Small intestine (tissue), 7 donors: Measurements from ENCODE around the gene IGF1R. TPM values are rescaled to one million over a fixed set of nuclear protein-coding genes. Genes with fewer than 3 reads are reported as not detected.
A peak's percentile ranks its signal among the peaks of the same experiment; 100 is the strongest.

Experiments
- DNase-seq, 2 donors: peaks; one replicate each; pipeline versions ENCODE4 v3.0.0 to v3.0.0-alpha.2; 2013
- FAIRE-seq: peaks from 2 replicates; lab custom pipeline; 2012; peaks lifted over from hg19 to GRCh38; lab: Jason Lieb, UNC
- H3K27ac ChIP-seq, 3 donors: one replicate each; pipeline ENCODE4 v1.5.1; 2013; ENCODE audit warnings: low read length in 2 of 3, mild to moderate bottlenecking in 2 of 3, control low read depth in 1 of 3, inconsistent platforms in 1 of 3, low read depth in 1 of 3, moderate library complexity in 1 of 3
- H3K27me3 ChIP-seq, 3 donors: one replicate each; pipeline ENCODE4 v1.6.1; 2013; ENCODE audit warnings: low read length in 3 of 3, inconsistent platforms in 1 of 3; ENCODE audit not compliant: control insufficient read depth in 3 of 3, insufficient read depth in 3 of 3
- H3K36me3 ChIP-seq, 3 donors: one replicate each; pipeline ENCODE4 v1.6.1; 2013; ENCODE audit warnings: low read length in 3 of 3, inconsistent platforms in 1 of 3, low read depth in 1 of 3, mild to moderate bottlenecking in 1 of 3, moderate library complexity in 1 of 3; ENCODE audit not compliant: control insufficient read depth in 3 of 3, insufficient read depth in 2 of 3
- H3K4me1 ChIP-seq, 3 donors: one replicate each; pipeline ENCODE4 v1.6.1; 2013; ENCODE audit warnings: low read length in 2 of 3, inconsistent platforms in 1 of 3, low read depth in 1 of 3, mild to moderate bottlenecking in 1 of 3, moderate library complexity in 1 of 3; ENCODE audit not compliant: control insufficient read depth in 3 of 3, insufficient read depth in 2 of 3
- H3K4me3 ChIP-seq, 3 donors: one replicate each; pipeline ENCODE4 v1.5.1; 2013; ENCODE audit warnings: low read length in 3 of 3, control low read depth in 1 of 3, inconsistent platforms in 1 of 3, low read depth in 1 of 3, mild to moderate bottlenecking in 1 of 3, moderate library complexity in 1 of 3
- H3K9me3 ChIP-seq, 2 donors: one replicate each; pipeline ENCODE4 v1.6.1; 2013; ENCODE audit warnings: low read depth in 1 of 2, low read length in 1 of 2; ENCODE audit not compliant: control insufficient read depth in 2 of 2, insufficient read depth in 1 of 2
- WGBS, 3 donors: extraction: QIAGEN DNeasy Blood & Tissue Kit; methylation state at CpG; one replicate each; pipeline ENCODE4 v1.1.7; 2013; 5-methylcytosine and 5-hydroxymethylcytosine counted together
- polyA plus RNA-seq, 4 donors: library from polyadenylated mRNA; stranded (reverse) in 3 of 4; unstranded in 1 of 4; fragments of 200-250 nt in 3 of 4; fragments of 120-200 nt in 1 of 4; gene quantifications; one replicate each; pipeline versions ENCODE4 v1.2.1 to v1.2.3, GENCODE V29; 2013
- donor health status: healthy with polysubstance abuse.
- donor health status: control.
- donor health status: control.
- donor health status: Bipolar disorder and iron deficiency.
- donor health status: healthy.

IGF1R gene
- polyA plus RNA-seq, 4 donors: 0.54 to 27.9 (median 3.8) TPM

DNA sequence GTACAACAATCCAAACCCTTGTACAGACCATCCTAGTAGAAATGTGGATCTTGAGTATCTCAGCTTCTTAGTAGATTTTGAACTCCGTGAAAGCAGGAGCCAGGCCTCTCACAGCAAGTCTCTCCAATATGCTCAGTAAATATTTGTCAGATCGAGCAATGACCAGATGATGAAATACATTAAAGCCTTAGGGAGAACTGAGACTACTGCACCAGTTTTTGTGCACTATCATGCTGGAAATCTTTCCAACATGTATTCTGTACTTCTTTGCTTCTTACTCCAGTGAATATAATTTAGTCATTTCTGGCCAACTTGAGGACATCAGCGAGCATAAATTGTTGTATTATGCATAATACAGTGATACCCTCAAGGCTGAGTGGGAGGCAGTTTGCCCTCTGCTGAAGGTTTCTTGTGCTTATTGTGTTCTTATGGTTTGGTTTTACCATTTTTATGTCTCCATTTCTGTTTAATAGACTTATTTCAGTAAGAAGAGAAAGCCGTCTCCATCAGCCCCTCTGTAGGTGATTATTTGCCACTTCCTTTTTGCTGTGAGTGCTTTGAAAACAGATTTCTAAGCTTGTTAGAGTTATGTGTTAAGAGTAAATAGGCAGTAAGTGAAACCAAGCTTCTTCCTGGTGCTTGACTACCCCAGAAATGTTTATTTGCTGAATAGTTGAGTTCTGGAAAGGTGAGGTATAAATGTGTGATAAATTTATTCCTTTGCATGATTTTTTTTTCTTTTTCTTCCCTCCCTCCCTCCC, 212.1 kb downstream of the IGF1R start:
- FAIRE-seq (no peak), DNase-seq (no peak)
- Histone ChIP-seq H3K4me3 (no peak overlapping the region), H3K27ac (no peak overlapping the region), H3K36me3 (no peaks in the 10 kb centered on the region), H3K27me3 (no peaks in the 10 kb centered on the region), H3K4me1 (peaks cover 0 to 4% (median 0%) of the 10 kb centered on the region in 3 donors), H3K9me3 (no peaks in the 10 kb centered on the region)
- WGBS, 3 donors: 62 to 77% (median 62%) methylated on average over 4 of the region's 4 CpGs

DNA sequence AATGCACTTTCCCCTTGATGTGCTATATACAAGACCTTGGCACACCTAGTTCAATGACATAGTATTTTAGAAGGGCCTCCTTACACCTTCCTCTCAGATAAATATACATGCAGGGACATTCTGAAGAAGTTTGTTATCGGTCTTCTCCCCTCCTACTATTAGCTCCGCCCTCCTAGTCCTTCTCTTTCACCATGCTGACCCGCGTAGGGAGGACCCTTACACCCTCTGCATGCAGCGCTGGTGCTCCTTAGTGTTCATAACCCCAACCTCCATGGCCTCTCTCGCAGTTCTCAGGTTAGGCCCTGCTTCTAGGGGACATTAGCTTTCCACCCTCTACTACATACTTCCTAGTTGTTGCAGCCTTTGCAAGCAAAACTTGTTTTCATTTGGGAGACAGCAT, 212.8 kb downstream of the IGF1R start:
- Histone ChIP-seq H3K4me1 (peaks cover 0 to 4% (median 0%) of the 10 kb centered on the region in 3 donors), H3K27ac (no peak overlapping the region), H3K36me3 (no peaks in the 10 kb centered on the region), H3K4me3 (no peak overlapping the region), H3K9me3 (no peaks in the 10 kb centered on the region), H3K27me3 (no peaks in the 10 kb centered on the region)
- WGBS, 3 donors: 86 to 96% (median 90%) methylated on average over 6 of the region's 6 CpGs
- no peak for FAIRE-seq
- DNase-seq: no peak

DNA sequence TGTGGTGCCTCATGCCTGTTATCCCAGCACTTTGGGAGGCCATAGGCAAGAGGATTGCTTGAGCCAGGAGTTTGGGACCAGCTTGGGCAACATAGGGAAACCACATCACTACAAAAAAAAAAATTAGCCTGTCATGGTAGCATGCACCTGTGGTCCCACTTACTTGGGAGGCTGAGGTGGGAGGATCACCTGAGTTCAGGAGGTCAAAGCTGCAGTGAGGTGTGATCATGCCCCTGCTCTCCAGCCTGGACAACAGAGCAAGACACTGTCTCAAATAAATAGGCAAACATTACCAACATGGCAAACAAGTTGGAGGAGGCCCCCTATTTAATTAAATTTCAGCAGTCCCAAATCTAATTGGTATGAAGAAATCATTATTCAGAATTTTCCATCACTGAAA, 215.6 kb downstream of the IGF1R start:
- H3K4me3 ChIP-seq: no peak overlapping the region
- peaks cover 0 to 4% (median 0%) of the 10 kb centered on the region in 3 donors for H3K4me1 ChIP-seq
- DNase-seq (no peak), FAIRE-seq (no peak)
- H3K27me3 ChIP-seq: no peaks in the 10 kb centered on the region
- H3K36me3 ChIP-seq: no peaks in the 10 kb centered on the region
- no peaks in the 10 kb centered on the region for H3K9me3 ChIP-seq
- H3K27ac ChIP-seq: no peak overlapping the region

DNA sequence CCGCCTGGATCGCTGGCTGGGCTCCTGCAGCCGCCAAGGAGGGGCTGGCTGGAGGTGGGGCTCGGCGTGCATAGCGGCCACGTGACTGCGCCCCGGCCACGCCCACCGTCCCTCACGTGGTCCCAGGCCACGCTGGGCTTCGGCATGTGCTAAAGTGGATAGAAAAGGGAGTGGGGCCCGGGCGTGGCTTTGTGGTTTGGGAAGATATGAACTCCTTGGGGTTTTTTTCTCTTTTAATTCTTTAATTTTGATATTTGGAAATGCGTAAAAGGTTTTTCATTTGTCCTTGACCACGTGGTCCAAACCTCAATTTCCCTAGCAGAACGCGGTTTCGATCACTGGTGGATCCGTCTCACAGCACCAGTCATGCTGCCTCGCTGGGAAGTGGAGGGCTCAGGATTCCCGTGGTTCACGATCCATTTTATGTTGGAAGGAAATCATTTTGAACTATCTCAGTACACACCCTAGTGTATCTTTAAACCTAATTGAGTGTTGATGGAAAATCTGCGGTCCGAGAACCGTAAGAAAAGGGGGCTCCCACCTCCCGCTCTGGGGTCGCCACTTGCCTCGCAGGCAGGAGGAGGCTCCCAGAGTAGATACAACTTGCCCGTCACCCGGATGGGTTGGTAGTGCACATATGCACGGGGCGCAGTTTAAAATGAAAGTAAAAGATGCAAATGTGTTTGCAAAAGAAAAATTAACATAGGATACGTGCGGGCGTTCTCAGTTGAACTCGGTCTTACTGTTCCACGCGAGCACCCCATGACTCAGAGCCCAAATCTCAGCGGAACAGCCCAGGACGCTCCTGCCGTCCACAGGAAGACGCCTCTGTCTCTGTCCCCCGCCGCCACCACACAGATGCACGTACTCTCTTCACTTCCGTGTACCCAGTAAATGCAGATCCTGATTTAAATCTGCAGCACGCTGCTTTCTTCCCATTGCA, 217.3 kb downstream of the IGF1R start:
- peak; percentile 71 to 78 for DNase-seq
- H3K9me3 ChIP-seq: no peaks in the 10 kb centered on the region
- no peaks in the 10 kb centered on the region for H3K36me3 ChIP-seq
- no peak for FAIRE-seq
- H3K27ac ChIP-seq: peak overlapping the region in 2 of 3 donors; percentile 43 to 93
- no peaks in the 10 kb centered on the region for H3K27me3 ChIP-seq
- 51 to 53% (median 53%) methylated on average over 50 of the region's 50 CpGs for WGBS, 3 donors
- peak overlapping the region in 2 of 3 donors; percentile 59 to 63 for H3K4me3 ChIP-seq
- H3K4me1 ChIP-seq: peaks cover 0 to under 1% (median 0%) of the 10 kb centered on the region in 3 donors

DNA sequence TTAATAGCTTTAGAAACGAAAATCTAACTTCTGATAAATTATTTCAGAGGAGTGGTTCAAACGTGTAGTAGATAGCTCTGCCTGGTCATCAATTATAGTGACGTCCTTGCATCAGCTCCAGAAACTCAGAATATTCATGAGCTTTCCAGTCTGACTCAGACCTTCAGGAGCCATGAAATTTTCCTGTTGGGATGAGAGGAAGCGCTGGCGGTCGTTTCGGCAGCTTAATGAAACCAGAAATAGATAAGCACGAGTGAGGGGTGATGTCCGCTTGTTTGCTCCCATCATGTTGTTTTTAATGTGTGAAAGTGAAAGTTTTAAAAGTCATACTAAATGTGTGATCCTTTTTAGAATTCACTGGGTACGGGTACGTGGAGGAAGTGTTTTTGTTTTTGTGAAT, 218.2 kb downstream of the IGF1R start:
- WGBS, 3 donors: 32 to 55% (median 42%) methylated on average over 11 of the region's 11 CpGs
- Histone ChIP-seq H3K27ac (peak overlapping the region in 2 of 3 donors; percentile 43 to 52), H3K27me3 (no peaks in the 10 kb centered on the region), H3K9me3 (no peaks in the 10 kb centered on the region), H3K4me1 (no peaks in the 10 kb centered on the region), H3K36me3 (no peaks in the 10 kb centered on the region), H3K4me3 (peak overlapping the region in 1 of 3 donors; percentile 63)
- no peak for DNase-seq
- FAIRE-seq: no peak

DNA sequence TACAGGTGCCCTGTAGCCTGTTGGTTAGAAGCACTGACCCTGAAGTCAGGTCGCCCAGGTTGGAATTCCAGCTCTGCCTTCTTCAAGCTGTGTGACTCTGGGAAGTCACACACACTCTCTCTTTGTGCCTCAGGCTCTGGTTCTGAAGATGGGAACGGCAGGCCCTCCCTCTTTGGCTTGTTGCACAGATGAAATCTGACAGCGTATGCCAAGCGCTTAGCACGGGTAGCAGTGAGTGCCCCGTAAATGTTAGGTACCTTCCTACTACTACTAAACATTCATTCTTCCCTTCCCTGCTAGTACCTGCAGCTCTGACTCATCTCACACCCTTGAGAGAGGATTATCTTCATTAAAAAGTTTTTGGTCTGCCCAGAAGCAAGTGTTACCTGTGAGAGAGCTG, 220.2 kb downstream of the IGF1R start:
- Histone ChIP-seq H3K9me3 (no peaks in the 10 kb centered on the region), H3K4me1 (no peaks in the 10 kb centered on the region), H3K36me3 (no peaks in the 10 kb centered on the region), H3K27ac (no peak overlapping the region), H3K4me3 (no peak overlapping the region), H3K27me3 (no peaks in the 10 kb centered on the region)
- 76 to 87% (median 87%) methylated on average over 6 of the region's 6 CpGs for WGBS, 3 donors
- DNase-seq: no peak
- FAIRE-seq: no peak

DNA sequence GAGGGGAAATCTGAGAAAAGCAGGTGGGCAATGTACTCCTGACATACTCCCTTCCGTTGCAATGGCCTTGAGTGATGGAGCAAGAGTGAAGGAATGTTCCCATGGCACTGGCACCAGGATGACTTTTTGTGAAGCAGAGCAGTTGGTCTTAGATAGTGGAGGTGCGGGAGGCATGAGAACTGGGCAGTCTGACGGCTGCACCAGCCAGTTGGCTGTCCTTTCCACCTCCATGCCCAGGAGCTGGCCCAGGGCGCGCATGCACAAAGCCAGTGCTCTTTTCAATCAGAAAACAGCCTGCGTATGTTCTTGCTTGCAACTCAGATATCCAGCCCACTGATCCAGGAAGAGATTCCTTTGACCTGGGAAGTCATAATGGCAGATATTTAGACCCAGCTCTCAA, 222.4 kb downstream of the IGF1R start:
- no peak for FAIRE-seq
- Histone ChIP-seq H3K27ac (no peak overlapping the region), H3K4me3 (no peak overlapping the region), H3K4me1 (peaks cover 0 to 5% (median 0%) of the 10 kb centered on the region in 3 donors), H3K27me3 (no peaks in the 10 kb centered on the region), H3K36me3 (no peaks in the 10 kb centered on the region), H3K9me3 (no peaks in the 10 kb centered on the region)
- no peak for DNase-seq
- WGBS, 3 donors: 90 to 94% (median 91%) methylated on average over 6 of the region's 6 CpGs

DNA sequence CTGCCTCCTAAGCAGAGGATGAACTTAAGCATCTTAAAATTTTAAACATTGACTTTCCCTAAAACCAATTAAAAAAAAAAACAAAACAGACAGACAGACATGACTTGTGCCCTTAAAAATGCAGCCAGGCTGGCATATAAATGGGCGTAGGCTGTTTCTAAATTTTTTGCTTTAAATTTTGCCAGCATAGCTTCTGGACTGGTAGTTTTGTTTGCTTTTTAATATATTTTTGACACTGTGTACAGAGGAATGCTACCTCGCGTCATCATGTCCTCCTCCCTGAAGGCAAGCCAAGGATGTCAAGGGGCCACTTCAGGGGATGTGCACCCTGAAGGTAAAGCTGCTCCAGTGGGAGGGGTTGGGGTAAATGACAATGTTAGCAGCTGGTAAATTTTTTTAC, 224.4 kb downstream of the IGF1R start:
- WGBS, 3 donors: 83 to 92% (median 89%) methylated on average over 3 of the region's 3 CpGs
- H3K4me3 ChIP-seq: no peak overlapping the region
- H3K27ac ChIP-seq: no peak overlapping the region
- FAIRE-seq (no peak), DNase-seq (no peak)
- no peaks in the 10 kb centered on the region for H3K36me3 ChIP-seq
- H3K27me3 ChIP-seq: no peaks in the 10 kb centered on the region
- peaks cover 0 to 5% (median 0%) of the 10 kb centered on the region in 3 donors for H3K4me1 ChIP-seq
- H3K9me3 ChIP-seq: no peaks in the 10 kb centered on the region
